GM12891 (cell line): ENCODE data around the gene MT3.

Experiments
- DNase-seq: peaks from one replicate; pipeline ENCODE4 v3.0.0; 2011; ENCODE audit warnings: low spot score; ENCODE audit not compliant: insufficient read length
- FAIRE-seq: peaks from 2 replicates; lab custom pipeline; 2011; peaks lifted over from hg19 to GRCh38; lab: Jason Lieb, UNC
- PAX5 ChIP-seq: IDR thresholded peaks from 2 replicates; pipeline ENCODE4 v1.6.1; 2011; ENCODE audit warnings: low read length, moderate library complexity, mild to moderate bottlenecking; ENCODE audit not compliant: insufficient read depth, severe bottlenecking
- POLR2A ChIP-seq: IDR thresholded peaks from 2 replicates; pipeline ENCODE4 v1.6.1; 2011; ENCODE audit warnings: low read depth, low read length, control low read depth
- POLR2AphosphoS5 ChIP-seq: IDR thresholded peaks from 2 replicates; pipeline ENCODE4 v1.6.1; 2011; ENCODE audit warnings: low read depth, low read length, control low read depth
- POU2F2 ChIP-seq: IDR thresholded peaks from 2 replicates; pipeline ENCODE4 v1.6.1; 2011; ENCODE audit warnings: low read depth, mild to moderate bottlenecking, control low read depth, low read length, moderate library complexity
- SPI1 ChIP-seq: IDR thresholded peaks from 2 replicates; pipeline ENCODE4 v1.6.1; 2011; ENCODE audit warnings: low read depth, low read length, control low read depth
- TAF1 ChIP-seq: IDR thresholded peaks from 2 replicates; pipeline ENCODE4 v1.6.1; 2011; ENCODE audit warnings: low read depth, low read length, control low read depth

Gene MT3

DNA sequence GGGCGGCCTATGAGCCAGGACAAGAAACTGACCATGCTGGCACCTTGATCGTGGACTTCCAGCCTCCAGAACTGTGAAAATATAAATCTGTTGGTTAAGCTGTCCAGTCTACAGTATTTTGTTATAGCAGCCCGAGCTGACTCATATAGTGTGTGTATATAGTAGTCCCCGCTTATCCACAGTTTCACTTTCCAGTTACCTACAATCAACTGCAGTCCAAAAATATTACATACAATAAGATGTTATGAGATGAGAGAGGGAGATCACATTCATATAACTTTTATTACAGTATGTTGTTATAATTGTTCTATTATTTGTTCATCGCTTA, 4.9 kb downstream of the MT3 start:
- FAIRE-seq (no peak), DNase-seq (no peak)
- no peak for TF ChIP-seq SPI1
- TF ChIP-seq TAF1, result no peak
- no peak for TF ChIP-seq POU2F2
- no peak for TF ChIP-seq POLR2A
- no peak for TF ChIP-seq PAX5
- TF ChIP-seq POLR2AphosphoS5, result no peak

GRCh38 chr16:56600398-56600999, 11.2 kb downstream of the MT3 start:
- TF ChIP-seq PAX5 (no peak), POU2F2 (no peak)
- FAIRE-seq (no peak), DNase-seq (no peak)

DNA sequence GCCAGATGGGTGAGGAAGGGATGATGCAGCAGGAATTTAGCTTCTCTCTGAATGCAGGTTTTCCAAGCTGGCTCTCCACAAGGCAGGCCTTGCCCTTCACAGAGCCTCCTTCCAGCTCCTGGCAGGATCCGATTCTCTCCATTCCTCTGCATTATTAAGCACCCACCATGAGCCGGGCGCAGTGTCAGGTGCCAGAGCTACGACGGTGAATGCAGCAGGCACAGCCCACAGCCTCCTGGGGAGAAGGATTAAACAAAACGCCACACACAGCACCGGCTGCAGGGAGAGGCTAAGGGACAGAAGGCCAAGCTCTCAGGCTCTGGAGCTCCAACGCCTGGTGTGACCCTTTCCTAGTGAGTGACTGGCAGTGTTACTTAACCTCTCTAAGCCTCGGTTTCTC, 12.0 kb downstream of the MT3 start:
- TF ChIP-seq TAF1 (no peak), POU2F2 (no peak)
- DNase-seq, result no peak

GRCh38 chr16:56603589-56603988, 14.3 kb downstream of the MT3 start:
- FAIRE-seq (no peak), DNase-seq (no peak)
- TF ChIP-seq TAF1 (no peak), POU2F2 (no peak)

More for the DNA sequence above, 12.0 kb downstream of the MT3 start:
- no peak for FAIRE-seq

GRCh38 chr16:56604966-56605365, 15.6 kb downstream of the MT3 start:
- TF ChIP-seq POLR2AphosphoS5 (no peak), SPI1 (no peak), PAX5 (no peak), TAF1 (no peak), POLR2A (no peak)

DNA sequence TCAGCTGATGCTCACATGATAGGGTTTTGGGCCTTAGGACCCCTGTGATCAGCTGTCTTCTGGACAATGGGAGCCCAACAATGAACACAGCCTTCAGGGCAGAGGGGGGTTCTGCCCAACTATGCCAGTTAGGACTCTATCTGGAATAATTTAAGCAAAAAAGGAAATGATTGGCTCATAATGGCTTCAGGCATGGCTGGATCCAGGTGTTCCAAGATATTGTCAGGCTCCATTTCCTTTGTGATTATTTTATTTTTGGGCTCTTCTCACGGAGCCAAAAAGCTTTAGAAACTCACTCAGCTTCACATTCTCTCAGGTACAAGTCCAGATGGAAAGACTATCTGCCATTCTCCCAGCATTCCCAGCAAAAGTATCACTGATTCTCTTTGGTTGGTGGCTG, 16.1 kb downstream of the MT3 start:
- DNase-seq (no peak), FAIRE-seq (no peak)
- TF ChIP-seq PAX5, result no peak
- TF ChIP-seq POLR2AphosphoS5, result no peak
- TF ChIP-seq TAF1, result no peak
- no peak for TF ChIP-seq POLR2A
- TF ChIP-seq SPI1, result no peak
- no peak for TF ChIP-seq POU2F2

More at GRCh38 chr16:56604966-56605365, 15.6 kb downstream of the MT3 start:
- DNase-seq (no peak), FAIRE-seq (no peak)

DNA sequence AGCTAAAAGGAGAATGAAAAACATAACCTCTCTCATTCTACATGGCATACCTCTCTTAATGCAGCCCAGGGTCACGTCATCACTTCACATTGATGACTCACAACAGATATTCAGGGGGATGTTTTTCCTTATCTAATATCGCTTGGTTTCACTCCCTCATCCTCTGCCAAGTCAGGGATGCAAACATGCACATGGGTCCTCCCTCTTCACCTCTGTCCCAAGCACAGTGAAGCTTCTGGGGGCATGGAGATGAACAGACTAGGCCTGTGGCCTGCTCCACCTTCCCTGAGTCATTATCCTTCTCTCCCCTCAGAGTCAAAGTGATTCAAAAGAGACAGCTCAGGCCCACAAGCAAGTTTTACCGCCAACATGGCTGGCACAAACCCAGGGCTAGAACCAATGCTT, 16.7 kb downstream of the MT3 start:
- FAIRE-seq, result no peak
- no peak for TF ChIP-seq POU2F2
- no peak for TF ChIP-seq TAF1
- no peak for TF ChIP-seq SPI1
- TF ChIP-seq POLR2A, result no peak
- no peak for TF ChIP-seq POLR2AphosphoS5
- TF ChIP-seq PAX5, result no peak

DNA sequence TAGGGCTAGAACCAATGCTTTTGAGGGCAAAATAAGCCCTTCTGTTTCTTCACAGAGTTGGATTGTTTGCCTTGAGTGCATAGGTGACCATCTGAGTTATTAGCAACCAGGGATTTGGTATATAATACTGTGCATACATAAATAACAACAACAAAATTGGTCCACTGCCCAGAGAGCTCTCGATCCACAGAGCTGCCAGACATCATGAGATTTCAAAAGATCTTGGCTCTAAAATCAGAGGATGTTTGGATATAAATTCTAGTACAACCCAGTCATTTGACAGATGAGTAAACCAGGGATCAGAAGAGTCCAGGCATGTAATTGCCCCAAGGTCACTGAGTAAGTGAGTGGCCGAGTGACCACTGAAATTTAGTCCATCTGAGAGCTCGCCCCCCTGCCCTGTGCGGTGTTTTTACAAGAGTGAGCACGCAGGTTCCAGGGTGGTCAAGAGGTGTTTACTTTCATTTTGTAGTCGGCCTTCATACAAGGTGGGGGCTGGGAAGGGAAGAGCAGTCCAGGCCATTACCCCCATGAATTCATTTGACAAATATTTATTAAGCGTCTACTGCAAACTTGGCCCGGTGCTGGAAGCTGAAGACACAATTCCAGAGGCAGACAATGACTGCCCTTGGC, 17.3 kb downstream of the MT3 start:
- no peak for TF ChIP-seq POLR2A
- TF ChIP-seq TAF1, result no peak
- TF ChIP-seq SPI1, result no peak
- no peak for TF ChIP-seq POLR2AphosphoS5
- TF ChIP-seq POU2F2, result no peak
- no peak for TF ChIP-seq PAX5
- no peak for DNase-seq
- FAIRE-seq, result no peak

More for the DNA sequence above, 16.7 kb downstream of the MT3 start:
- DNase-seq, result no peak

DNA sequence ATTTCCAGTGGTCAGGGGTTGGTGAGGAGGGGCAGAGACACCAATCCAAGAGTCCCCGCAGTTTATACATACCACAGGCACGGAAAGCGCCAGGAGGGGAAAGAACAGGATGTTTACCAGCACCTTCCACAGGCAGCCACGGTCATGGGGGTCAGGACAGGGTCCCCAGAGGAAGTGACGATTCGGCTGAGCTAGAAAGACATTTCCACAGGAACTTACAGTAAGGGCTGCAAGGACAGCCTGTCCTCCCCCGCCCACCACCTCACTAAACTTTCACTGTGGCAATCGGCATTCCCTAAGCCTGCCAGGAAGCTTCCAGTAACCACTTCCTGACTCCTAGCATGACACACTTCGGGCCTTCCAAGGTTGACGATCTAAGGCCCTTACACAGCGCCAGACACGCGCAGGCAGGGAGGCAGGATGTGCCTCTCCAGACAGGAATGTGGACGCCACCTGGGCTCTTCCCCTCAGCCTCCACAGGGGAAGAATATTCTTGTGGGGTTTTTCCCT, 17.8 kb downstream of the MT3 start:
- FAIRE-seq, result no peak
- no peak for DNase-seq

DNA sequence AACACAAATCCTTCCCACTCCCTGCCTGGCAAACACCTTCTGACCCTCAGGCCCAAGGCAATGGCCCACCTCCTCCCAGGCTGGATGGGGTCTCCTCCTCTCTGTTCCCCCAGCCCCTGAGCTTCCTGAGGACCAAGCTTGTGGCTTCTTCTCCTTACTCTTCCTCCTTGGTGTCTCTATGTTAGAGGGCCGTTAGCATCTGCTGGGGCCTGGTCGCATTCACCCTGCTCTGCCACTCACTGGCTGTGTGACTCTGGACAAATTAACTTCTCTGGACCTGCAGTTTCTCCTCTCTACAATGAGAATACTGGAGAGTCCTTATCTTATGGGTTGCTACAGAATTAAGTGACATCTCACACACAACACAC, 18.3 kb downstream of the MT3 start:
- FAIRE-seq, result no peak
- DNase-seq, result no peak
- TF ChIP-seq SPI1 (no peak), POLR2AphosphoS5 (no peak), POU2F2 (no peak), PAX5 (no peak)

More for the DNA sequence above, 17.8 kb downstream of the MT3 start:
- TF ChIP-seq POLR2AphosphoS5, result no peak
- TF ChIP-seq TAF1, result no peak
- no peak for TF ChIP-seq POLR2A
- TF ChIP-seq POU2F2, result no peak
- TF ChIP-seq PAX5, result no peak
- TF ChIP-seq SPI1, result no peak

- FAIRE-seq, result peak; percentile 69
- no peak for TF ChIP-seq POU2F2
- 0 out of 2 replicates have a peak, but pooled peaks have one; percentile 2 for TF ChIP-seq SPI1
- DNase-seq, result peak; percentile 93
Observed at GRCh38 chr16:56608043-56608875, 18.9 kb downstream of the MT3 start, which contains the start of gene MT2A. TSS of gene MT2A (plus strand) at chr16:56608584. CDS start at chr16:56608656, 72 bp downstream.
